GM18909 (cell line): ENCODE measurements around the gene DMRTB1.

ENCODE experiments used
- ATAC-seq: cut with Tn5 transposase; IDR thresholded peaks from one replicate; pipeline ENCODE4 v1.9.1; 2021; ENCODE audit warnings: mild to moderate bottlenecking; ENCODE audit not compliant: unreplicated experiment, poor library complexity

Gene DMRTB1

GRCh38 chr1:53462769-53463501 is 3.7 kb downstream of the DMRTB1 start:
- no peak for ATAC-seq

GRCh38 chr1:53463961-53464899 is 5.0 kb downstream of the DMRTB1 start:
- ATAC-seq: no peak

- ATAC-seq: no peak
Observed at GRCh38 chr1:53465023-53465957, 6.1 kb downstream of the DMRTB1 start.

GRCh38 chr1:53467391-53467790 is 8.2 kb downstream of the DMRTB1 start:
- no peak for ATAC-seq

GRCh38 chr1:53468374-53468773 is 9.2 kb downstream of the DMRTB1 start:
- ATAC-seq: no peak

- no peak for ATAC-seq
Observed at GRCh38 chr1:53469373-53469772, 10.2 kb downstream of the DMRTB1 start.

- ATAC-seq: no peak
Observed at GRCh38 chr1:53470155-53470554, 11.0 kb downstream of the DMRTB1 start.

- ATAC-seq: no peak
Observed at GRCh38 chr1:53470584-53470983, 11.4 kb downstream of the DMRTB1 start.

GRCh38 chr1:53471000-53471399 is 11.8 kb downstream of the DMRTB1 start:
- ATAC-seq: no peak

GRCh38 chr1:53473463-53473862 is 14.3 kb downstream of the DMRTB1 start:
- no peak for ATAC-seq

- ATAC-seq: no peak
Observed at GRCh38 chr1:53475664-53476063, 16.5 kb downstream of the DMRTB1 start.

GRCh38 chr1:53476579-53476978 is 17.4 kb downstream of the DMRTB1 start:
- no peak for ATAC-seq

- no peak for ATAC-seq
Observed at GRCh38 chr1:53477651-53478501, 18.7 kb downstream of the DMRTB1 start.

GRCh38 chr1:53478502-53478818 is 19.3 kb downstream of the DMRTB1 start:
- ATAC-seq: no peak

GRCh38 chr1:53480678-53481077 is 21.5 kb downstream of the DMRTB1 start:
- ATAC-seq: no peak

GRCh38 chr1:53481456-53481855 is 22.3 kb downstream of the DMRTB1 start:
- no peak for ATAC-seq

- no peak for ATAC-seq
Observed at GRCh38 chr1:53482441-53483153, 23.4 kb downstream of the DMRTB1 start.

- ATAC-seq: no peak
Observed at GRCh38 chr1:53483170-53483569, 24.0 kb downstream of the DMRTB1 start.

GRCh38 chr1:53483656-53484055 is 24.5 kb downstream of the DMRTB1 start:
- ATAC-seq: no peak
